A172 (cell line): ENCODE results near the gene EME2. TPM values are rescaled to one million over a fixed set of nuclear protein-coding genes. Genes with fewer than 3 reads are reported as not detected.

Source experiments
- DNase-seq: peaks from one replicate; pipeline ENCODE4 v3.0.0-alpha.2; 2015; ENCODE audit warnings: low spot score
- total RNA-seq: library from RNA; depleted of rRNA; stranded (reverse); fragments of >200 nt; shearing (Covaris generic); gene quantifications from 2 replicates; pipeline ENCODE4 v1.2.3, GENCODE V29; 2014; rRNA removed

The EME2 gene
- total RNA-seq, 1 experiment from 2014 or later = 15.8 TPM

DNA sequence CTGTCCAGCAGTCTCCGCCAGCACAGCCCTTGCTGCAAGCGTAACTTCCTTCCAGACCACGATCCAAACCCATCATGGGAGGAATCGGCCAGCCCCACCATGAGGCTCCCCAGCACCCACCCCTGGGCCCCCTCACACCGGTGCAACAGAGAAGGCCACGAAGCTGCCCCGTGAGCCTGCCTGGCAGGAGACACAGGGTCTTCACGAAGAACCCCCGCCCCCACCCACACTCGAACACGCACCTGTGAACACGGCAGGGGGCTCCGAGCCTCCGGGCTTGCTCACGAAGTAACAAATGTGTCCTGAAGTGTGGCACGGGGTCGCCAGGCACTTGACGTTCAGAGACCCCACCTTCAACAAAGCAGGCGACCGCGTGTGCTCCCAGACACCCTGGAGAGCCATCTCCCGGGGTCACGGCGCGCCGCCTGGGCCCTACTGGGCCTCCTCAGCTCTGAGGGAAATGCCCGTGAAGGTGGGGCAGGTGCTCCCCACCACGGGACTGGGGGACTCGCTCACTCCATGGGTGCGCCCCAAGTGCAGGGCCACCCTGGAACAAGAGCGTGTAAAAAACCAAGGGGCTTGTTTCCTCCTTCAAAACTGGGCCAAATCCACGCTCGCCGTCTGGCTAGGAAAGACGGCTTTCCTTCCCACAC lies 46.4 kb downstream of the EME2 start:
- no peak for DNase-seq

DNA sequence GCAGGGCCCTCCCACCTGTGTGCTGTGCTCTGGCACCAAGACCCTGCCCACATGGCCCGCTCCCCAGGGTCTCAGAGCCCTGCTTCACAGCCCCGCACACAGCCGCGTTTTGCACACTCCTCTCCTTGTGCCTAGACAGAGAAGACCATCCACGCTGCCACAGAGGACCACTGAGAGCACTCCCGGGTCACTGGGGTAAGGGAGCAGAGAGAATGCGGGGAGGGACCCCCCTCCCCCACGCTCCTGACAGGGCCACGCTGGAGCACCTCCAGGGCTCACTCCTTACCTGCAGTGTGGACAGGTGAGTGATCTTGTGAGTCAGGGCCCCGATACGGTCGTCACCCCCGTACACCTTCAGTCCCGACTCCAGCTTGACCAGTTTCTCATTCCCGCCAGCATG lies 47.0 kb downstream of the EME2 start:
- DNase-seq = no peak

- DNase-seq = no peak
Measured at GRCh38 chr16:1820096-1820945, 47.7 kb downstream of the EME2 start.

- no peak for DNase-seq
Measured at GRCh38 chr16:1820946-1821290, 48.3 kb downstream of the EME2 start.

DNA sequence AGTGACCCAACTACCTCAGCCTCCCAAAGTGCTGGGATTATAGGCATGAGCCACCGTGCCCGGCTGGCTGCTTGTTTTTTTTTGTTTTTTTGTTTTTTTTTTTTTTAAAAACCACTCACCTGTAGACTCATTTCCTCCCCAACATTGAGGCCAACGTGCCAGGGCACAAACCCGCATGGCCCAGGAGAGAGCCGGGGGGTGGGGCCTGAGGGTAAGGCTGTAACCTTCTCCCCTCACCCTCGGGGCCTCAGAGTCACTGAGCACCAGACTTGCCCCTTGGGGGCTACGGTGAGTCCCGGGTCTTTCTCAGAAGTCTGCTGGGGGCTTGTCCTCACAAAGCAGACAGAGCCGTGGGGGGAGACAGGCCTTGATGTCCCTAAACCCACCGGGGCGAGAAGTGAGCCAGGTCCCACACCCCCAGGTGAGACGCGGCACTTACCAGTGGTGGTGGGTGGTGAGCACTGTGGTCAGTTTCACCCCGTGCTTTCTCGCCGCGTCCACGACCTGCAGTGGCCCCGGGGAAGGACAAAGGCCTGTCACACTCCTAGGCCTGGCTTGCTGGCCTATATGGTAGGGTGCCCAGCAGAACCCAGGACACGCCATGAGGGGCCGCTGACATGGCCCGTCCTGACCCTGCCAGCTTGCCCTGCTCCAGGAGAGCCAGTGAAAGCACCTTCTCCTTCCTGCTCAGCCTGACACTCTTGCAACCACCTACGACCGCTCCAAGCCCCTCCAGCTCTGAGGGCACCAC lies 49.4 kb downstream of the EME2 start:
- DNase-seq = no peak

DNA sequence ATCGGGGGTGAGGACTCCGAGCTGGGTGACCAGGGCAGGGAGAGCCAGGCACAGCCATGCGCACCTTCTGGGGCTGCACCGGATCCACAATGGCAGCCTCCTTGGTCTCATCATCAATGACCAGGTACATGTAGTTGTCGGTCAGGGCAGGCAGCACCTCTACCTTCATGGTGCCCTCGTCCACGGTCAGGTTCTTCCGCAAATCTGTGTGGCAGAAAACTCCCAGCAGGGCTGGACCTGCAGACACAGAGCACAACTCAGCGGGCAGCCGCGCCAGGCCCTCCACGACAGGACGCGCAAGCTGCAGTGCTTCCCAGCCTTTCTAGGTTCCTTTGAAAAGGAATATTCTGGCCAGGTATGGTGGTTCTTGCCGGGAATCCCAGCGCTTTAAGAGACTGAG lies 50.2 kb downstream of the EME2 start:
- DNase-seq = no peak

DNA sequence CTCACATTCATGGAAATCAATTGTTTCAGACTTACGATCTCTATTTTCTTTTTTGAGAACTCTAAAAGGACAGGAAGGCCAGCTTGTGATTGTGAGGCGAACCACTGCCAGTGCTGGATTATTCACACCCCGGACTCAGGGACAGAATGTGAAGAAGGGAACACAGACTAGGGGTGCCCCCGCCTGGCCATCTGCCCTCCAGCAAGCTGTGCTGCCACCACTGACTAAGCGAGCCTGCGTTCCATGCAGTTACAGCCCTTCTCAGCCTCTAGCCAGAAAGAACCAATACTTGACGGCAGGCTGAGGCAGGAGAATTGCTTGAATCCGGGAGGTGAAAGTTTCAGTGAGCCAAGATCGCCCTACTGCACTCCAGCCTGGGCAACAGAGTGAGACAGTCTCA lies 51.2 kb downstream of the EME2 start:
- peak; percentile 35 for DNase-seq

GRCh38 chr16:1825381-1825863 lies 52.8 kb downstream of the EME2 start:
- no peak for DNase-seq

Other genes starting within 250 kb of the EME2 start
- gene TMEM204, start 239.1 kb upstream of the EME2 start, total RNA-seq = 0.17 TPM in 1 of 2 replicates, not detected in the other
- 9.7 and 15.6 TPM in 2 replicates for gene IFT140, start 160.7 kb upstream of the EME2 start, total RNA-seq
- gene CRAMP1, start 160.4 kb upstream of the EME2 start, total RNA-seq = 7.0 and 8.1 TPM in 2 replicates
- gene JPT2, start 94.5 kb upstream of the EME2 start, total RNA-seq = 120 and 149 TPM in 2 replicates
- 26.0 and 39.3 TPM in 2 replicates for gene MAPK8IP3, start 66.6 kb upstream of the EME2 start, total RNA-seq
- gene NME3, start 1.3 kb upstream of the EME2 start, total RNA-seq = 1.3 and 4.6 TPM in 2 replicates
- gene MRPS34, start 324 bp downstream of the EME2 start, total RNA-seq = 208 and 223 TPM in 2 replicates
- 36.7 and 37.9 TPM in 2 replicates for gene SPSB3, start 9.8 kb downstream of the EME2 start, total RNA-seq
- gene NUBP2, start 10.2 kb downstream of the EME2 start, total RNA-seq = 161 and 195 TPM in 2 replicates
- gene IGFALS, start 20.9 kb downstream of the EME2 start, total RNA-seq = not detected in 2 replicates
- gene HAGH, start 54.0 kb downstream of the EME2 start, total RNA-seq = 85.2 and 163 TPM in 2 replicates
- 77.1 and 89.7 TPM in 2 replicates for gene FAHD1, start 54.4 kb downstream of the EME2 start, total RNA-seq
- gene MEIOB, start 99.4 kb downstream of the EME2 start, total RNA-seq = 0.38 TPM in 1 of 2 replicates, not detected in the other
- gene HS3ST6, start 145.6 kb downstream of the EME2 start, total RNA-seq = not detected in 2 replicates
- 15.6 and 22.5 TPM in 2 replicates for gene MSRB1, start 170.4 kb downstream of the EME2 start, total RNA-seq
- 0.67 TPM in 1 of 2 replicates, not detected in the other for gene RPL3L, start 181.9 kb downstream of the EME2 start, total RNA-seq
- gene NDUFB10, start 186.7 kb downstream of the EME2 start, total RNA-seq = 367 and 415 TPM in 2 replicates
- gene RPS2, start 192.0 kb downstream of the EME2 start, total RNA-seq = 1,909 and 2,123 TPM in 2 replicates
- 0.17 TPM in 1 of 2 replicates, not detected in the other for gene RNF151, start 194.0 kb downstream of the EME2 start, total RNA-seq
- gene TBL3, start 199.2 kb downstream of the EME2 start, total RNA-seq = 73.6 and 82.8 TPM in 2 replicates
- gene NOXO1, start 208.7 kb downstream of the EME2 start, total RNA-seq = 0.19 TPM in 1 of 2 replicates, not detected in the other
- 24.1 and 36.1 TPM in 2 replicates for gene GFER, start 211.4 kb downstream of the EME2 start, total RNA-seq
- 21.8 and 29.3 TPM in 2 replicates for gene SYNGR3, start 217.2 kb downstream of the EME2 start, total RNA-seq
- gene ZNF598, start 237.0 kb downstream of the EME2 start, total RNA-seq = 23.5 and 26.9 TPM in 2 replicates
- gene NPW, start 247.0 kb downstream of the EME2 start, total RNA-seq = 0.14 TPM in 1 of 2 replicates, not detected in the other